Stimulated activated CD4-positive, alpha-beta T cell treated with anti-CD3 and anti-CD28 coated beads, Interleukin-12 subunit alpha, Interleukin-12 subunit beta, amount 100 ng/mL, for 48 hours (primary cell): Measurements from ENCODE around the gene CORO2A.
"Not testable (repeated sequence)": the region's sequence is repeated elsewhere in the genome, so short reads cannot be mapped to it uniquely, and the experiment has no call there.

ENCODE experiments used
- DNase-seq, 3 donors: peaks; one replicate each; pipeline ENCODE4 v3.0.0-alpha.2; 2020; ENCODE audit warnings: low read depth in 2 of 3, low spot score in 1 of 3

CORO2A gene

DNA sequence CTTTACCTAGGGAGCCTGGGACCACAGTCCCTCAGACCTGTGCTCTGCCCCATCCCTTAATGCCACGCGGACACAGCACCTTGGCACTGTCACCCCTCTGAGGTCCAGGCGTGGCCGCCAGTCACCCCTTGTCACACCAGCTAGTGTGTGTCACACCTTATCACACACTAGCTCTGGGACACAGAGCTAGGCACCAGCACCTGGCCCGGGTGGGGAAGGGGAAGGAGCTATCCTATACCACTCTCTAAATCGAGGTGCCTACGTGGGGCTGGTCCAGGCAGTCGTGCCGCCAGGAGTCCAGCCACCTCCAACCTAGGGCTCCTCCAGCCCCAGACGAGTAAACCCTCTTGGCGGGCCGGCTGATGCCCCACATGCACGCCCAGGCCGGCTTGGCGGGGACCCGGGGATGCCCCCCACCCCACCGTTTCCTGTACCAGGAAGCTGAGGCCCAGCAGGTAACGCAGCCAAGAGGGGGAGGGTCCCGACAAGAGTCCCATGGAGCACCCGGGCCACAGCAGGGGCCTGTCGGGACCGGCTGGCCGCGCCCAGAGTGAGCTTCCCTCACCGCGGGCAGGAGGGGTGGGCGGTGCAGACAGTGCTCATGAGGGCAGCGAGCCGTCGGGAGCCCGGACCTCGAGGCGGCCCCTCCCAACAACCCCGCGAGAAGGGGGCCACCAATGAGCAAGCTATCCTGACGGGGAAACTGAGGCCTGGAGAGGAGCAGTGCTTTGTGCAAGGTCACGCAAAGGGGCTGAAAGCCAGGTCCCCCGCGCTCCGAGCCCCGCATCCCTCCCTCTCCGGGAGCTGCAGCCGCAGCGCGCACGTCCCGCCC lies 550 bp downstream of the CORO2A start:
- DNase-seq, result no peak

DNA sequence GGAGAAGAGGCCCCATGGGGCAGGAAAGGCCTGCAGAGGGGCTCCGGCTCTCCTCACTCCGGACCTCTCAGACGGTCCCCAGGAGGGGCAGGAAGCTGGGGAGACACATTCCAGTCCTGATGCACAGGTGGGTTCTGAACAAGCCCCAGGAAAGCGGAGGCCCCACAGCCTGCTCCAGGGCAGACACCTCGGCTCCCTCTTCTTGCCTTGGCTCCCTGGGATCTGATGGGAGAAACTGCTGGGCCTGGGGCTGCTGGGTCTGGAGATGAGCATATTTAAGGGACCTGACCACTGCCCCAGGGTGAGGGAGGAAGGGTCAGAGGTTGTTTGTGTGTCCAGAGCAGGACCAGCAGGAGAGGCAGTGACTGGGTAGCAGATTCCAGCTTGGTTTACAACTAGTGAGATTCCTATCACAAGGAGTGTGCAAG lies 1.2 kb downstream of the CORO2A start:
- DNase-seq, result no peak

DNA sequence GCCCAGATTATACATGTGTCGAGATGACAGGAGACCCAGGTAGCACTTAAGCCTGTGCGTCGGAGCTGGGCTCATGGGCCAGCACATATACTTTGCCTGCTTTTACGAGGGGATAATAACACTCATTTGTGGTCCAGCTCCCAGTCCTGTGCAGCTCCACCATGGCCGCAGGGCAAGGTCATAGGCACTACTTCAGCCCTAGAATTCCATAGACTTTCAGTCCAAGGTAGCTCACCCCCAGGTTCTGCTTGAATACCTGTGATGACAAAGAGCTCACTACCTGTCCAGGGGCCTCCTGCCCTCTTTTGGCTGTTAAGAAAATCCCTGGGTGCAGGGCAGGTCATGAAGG lies 1.7 kb downstream of the CORO2A start:
- DNase-seq, result no peak

DNA sequence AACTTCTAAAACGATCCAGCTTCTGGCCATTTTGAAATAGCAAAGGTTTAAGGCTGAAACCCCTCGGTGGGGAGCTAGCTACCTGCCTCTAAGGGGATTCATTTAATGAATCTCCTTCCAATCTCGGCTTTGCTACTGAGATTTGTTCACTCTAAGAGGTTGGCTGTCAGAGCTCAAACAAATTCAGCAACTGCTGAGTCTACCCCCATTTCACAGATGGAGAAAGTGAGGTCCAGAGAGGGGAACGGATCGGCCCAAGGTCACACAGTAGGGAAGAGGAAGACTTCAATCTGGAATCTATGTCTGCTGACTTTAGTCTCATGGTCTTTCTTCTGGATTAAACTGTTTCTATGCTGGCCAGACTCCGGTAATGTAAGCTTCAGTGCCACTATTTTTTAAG lies 3.0 kb downstream of the CORO2A start:
- no peak for DNase-seq

DNA sequence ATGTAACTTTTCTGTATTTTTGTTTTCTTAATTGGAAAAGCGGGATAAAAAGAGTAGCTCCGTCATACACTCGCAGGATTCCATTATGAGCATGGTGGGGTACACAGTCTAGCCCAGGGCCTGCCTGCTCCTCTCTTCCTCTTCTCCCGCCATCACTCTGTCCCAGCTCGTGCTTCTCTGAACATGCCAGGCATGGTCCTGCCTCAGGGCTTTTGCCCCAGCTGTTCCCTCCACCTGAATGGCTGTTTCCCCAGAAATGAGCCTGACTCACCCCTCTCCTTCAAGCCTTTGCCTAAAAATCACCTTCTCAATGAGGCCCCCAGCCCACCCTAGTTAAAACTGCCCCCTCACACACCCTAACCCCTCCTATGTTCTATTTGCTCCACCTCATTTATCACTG lies 4.5 kb downstream of the CORO2A start:
- DNase-seq, result no peak

DNA sequence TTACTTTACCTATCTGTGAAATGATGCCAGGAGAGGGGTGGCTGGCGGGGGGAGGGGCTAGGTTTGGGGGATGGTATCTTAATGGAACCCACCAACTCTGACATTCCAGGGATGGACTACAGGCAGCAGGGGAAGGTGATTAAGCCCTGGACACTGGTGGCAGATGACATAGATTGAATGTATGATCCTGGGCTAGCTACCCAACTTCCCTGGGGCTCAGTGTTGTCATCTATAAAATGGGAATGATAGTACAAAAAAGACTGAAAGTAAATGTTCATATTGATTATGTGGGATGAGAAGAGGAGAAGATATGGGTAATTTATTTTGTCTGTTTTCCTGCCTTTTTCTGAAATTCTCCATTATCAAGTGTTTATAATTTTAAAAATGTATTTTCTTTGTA lies 6.2 kb downstream of the CORO2A start:
- DNase-seq, result no peak

DNA sequence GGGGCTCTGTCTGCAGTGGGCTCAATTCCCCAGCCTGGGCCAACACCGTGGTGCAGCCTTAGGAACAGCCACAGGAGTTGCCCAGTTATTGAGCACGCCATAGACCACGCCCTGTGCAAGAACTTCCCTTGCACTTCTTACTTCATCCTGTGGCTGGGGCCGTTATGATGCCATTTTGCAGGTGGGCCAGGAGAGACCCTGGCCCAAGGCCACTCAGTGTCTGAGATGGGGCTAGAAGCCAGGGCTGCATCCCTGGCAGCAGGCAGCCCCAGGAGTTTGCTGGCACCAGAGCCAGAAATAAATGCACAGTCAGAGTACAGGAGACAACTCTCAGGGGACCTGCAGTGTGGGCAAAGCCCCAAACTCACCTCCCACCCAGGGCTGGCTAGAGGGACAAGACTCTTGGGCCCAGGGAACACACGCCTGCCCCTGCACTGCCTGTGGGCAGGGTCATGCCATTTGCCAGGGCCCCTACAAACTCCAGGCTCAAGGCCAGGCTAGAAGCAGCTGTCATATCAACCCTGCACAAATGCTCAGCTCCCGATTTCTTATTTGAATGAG lies 6.7 kb downstream of the CORO2A start:
- DNase-seq, result no peak

DNA sequence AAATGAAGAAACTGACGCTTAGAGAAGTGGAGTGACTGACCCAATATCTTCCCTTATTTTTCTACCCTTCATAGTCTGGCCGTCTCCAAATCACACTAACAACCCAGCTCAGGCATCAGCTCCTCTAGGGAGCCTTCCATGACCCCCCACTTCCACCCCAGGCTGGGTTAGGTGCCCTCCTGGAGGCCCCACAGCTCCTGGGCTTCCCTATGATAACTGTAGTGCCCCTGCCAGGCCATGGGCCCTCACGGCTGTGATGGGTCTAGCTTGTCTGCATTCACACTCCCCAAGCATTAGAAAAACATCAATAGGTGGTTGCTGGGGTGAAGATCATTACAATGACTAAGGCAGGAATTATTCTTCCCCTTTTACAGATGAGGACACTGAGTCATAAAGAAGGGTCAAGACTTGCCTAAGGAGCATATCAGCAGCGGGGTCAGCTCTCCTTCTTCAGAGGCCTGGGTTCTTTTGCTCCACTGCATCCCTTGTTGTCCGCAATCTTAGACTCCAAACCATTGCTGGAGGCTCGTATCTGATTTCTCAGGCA lies 7.3 kb downstream of the CORO2A start:
- no peak for DNase-seq

DNA sequence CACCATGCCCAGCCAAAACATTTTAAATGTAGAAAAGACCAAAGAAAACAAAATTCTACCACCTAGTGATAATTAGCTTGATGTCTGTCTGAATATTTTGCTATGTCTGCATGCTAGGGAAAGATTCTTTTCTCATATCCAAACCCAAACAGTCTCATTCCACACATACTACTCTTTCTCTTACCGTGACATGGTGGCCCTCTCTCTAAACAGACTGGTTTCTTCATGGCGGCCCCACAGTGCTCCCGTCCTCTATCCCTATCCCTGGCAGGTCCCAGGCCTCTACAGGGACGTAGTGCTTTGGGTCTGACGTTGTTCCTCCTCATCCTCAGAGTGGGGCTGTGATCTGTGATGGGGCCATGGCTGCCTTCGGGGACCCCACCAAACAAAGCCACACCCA lies 8.1 kb downstream of the CORO2A start:
- DNase-seq, result no peak

DNA sequence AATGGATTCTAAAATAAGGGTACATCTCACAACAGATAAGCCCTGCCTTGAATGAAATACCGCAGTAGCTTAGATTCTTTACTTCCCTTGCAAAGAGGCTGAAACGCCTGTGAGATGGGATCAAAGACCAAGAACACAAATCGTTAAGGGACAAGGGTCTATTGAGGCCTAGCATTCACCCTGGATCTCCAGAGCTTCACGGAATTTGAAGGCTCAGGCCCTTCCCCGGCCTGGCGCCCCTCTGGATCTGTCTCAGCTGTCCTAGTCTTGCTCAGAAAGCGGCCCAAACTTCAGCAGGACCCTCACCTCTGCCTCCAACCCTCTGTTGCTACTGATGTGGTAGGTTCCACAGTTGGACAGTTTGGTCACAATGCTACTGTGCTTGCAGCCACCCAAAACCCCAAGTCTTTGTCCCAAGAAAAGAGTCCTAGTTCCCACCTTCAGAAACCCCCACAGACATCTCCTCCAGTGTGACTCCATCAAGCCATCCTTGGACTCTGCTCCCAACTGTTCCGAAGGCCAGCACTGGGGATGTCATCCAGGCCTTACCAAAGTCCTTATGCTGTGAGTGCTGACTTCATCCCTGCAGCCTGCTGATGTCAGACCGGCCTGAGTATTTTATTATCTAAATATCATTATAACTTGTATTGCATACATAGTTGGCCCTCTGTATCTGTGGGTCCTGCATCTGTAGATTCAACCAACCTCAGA lies 9.4 kb downstream of the CORO2A start:
- no peak for DNase-seq

DNA sequence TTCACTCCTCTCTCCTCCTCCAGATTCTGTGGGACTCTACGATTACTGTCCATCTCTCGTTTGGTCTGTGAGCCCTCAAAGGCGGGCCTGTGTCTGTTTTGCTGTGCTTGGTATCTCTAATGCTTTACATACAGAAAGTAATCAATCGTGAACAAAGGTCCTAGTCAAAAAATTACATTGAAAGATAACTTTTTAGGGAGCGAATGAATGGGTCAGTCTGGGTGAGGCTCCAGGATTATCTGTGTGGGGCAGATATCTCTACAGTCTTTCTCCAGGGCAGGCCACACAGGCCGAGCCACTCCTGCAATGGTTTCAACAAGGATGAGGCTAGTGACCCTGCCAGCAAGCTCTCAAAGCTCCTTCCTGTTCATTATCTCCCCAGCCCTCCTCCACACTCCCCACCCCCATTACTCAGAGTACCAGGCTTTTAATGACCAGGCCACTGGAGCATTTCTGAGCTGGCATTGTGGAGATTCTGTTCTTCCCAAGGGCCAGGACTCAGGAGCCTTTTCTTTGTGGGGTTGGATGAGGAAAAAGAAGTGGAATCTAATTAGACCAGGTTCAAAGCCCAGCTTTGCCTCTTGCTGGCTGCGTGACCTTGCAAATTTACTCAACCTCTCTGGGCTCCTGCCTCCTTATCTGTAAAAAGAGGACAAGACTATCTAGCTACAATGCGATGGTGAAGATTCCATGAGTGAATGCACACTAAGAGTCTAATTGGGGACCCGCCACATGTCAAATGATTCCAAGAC lies 10.2 kb downstream of the CORO2A start:
- no peak for DNase-seq

DNA sequence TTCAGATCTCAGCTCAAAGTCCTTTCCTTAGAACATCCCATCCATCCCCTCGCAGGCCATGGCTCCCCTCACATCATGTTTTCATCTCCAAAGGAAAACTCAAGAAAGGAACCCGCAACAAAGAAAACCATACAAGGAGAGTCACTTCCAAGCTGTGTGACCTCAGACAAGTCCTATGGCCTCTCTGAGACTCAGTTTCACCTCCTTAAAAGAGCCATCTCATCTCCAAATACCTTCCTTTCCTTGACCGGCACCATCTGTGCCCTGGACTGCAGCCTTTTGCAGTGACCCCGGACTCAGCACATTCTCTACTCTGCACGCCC lies 10.7 kb downstream of the CORO2A start:
- no peak for DNase-seq

DNA sequence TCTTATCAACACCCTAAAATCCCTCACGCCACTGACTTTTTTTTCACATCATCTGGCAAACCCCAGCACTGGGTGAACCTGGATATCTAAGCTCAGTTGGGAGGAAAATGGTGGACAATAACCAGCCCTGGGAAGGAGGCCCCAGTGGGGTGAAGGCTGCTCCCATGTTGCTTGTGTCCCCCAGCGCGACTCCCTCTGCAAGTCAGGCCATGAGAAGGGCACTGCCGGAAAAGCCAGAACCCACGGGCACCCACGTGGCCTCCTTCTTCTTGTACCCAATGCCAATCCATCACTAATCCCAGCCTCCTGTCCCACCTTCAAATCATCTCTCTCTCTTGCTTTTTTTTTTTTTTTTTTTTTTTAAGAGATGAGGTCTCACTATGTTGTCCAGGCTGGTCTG lies 11.4 kb downstream of the CORO2A start:
- no peak for DNase-seq

DNA sequence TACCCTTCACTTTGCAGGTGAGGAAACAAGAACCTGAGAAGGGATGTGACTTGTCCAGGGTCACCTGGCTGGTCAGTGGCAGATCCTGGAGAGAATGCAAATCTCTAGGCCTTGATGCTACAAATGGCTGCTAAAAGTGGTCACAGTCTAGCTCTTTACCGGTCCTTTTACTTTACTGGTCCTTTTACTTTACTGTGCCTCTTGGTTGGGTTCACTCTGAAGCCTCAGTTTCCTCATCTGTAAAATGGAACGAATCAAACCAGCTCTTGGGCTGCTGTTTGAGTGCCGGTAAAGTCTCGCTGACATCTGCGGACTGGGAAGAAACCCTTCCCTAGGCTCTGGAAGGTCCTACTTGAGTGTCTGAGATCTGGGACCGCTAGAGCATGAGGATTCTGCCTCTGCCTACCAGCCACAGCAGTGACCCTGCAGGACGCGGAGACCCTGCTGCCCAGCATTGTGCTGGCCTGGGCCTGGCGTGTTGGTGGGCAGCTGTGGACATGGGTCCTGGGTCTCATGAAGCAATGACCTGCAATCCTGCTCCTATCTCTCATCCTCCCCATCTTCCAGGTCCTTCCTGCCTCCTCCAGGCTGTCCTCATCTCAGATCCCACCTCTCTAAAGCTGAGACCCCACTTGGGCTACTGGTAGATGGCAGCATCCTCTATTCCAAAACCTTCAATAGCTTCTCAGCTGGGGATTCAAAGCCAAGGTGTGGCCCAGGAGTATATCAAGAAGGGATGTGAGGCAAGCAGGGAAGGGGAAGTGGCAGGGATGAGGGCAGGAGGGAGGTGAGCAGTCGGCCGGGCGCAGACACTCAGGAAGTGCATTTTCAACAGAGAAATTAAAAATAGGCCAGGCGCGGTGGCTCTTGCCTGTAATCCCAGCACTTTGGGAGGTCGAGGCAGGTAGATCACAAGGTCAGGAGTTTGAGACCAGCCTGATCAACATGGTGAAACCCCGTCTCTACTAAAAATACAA lies 13.3 kb downstream of the CORO2A start:
- DNase-seq, result no peak

DNA sequence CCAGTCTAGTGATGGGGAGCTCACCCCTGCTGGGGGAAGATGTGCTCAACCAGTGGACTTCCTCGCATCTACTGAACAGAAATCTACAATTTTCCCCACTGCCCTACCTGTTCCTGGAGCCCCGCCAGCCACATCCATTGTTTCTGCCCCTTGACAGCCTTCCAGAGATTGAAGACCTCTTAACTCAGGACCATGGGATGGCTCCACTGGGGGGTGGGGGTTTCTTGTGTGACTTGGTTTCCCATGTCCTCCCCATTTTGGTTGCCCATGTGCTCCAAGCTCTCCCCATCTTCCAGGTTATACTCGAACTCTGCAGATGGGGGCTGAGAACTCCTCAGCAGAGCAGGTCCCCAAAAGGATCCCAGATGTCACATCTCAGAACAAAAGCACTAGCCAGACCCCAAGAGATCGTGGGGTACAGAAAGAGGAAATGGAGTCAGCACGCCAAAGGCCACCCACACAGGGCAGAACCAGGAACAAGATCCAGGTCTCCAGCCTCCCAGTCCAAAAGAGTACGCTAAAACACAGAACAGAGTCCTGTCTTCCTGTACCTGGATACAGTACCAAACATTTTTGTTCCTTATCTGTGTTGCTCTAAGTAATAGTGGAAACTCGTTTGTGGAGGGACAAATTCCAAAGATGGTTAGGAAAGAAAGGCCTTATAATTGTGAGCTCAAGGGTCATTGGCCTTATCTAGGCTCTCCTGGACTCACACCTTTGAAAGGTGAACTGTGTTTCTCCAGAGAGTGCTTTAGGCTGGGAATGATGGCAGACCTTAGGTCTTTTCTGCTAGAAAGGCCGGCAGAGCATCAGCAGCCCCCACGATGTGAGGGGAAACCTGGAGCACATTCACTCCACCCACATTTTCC lies 15.8 kb downstream of the CORO2A start:
- no peak for DNase-seq

DNA sequence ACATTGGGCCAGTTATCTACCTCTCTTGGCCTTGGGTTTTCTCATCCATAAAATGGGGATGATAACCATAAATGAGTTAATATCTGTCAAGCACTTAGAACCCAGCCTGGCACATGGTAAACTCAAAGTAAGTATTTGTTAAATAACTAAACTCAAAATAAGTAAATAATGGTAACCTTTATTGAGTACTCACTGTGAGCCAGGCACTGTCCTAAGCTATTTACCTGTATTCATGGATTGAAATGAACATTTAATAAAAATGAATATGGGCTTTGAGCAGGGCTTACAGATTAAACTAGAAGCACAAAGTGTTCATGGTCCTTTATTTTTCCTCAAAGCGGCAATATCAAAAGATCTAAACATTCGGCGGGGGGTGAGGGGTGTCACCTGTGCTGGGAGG lies 16.7 kb downstream of the CORO2A start:
- DNase-seq, result no peak

DNA sequence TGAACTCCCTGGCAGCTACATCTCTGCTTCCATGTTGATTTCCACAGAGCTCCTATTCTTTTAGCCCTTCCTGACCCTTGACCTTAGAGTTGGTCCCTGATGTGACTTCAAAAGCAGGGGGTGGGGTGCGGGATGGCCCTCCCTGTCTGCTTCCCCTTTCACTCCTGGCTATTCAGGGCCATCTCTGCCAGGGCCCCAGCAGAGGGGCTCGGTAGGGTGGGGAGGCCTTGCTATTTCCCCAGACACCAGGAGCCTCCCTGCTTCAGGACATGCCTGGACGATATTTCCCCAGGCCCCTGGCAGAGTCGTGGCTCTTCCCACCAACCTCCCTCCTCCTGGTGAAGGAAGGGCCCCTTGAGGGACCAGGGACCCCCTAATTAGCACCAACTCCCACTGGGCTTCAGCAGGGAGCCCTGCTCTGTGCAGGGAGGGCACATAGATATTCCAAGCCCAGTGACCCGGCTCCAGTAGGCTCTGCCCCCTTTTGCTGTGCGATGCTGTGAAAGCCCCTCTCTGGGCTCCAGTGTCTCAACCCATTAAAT lies 17.3 kb downstream of the CORO2A start:
- no peak for DNase-seq

DNA sequence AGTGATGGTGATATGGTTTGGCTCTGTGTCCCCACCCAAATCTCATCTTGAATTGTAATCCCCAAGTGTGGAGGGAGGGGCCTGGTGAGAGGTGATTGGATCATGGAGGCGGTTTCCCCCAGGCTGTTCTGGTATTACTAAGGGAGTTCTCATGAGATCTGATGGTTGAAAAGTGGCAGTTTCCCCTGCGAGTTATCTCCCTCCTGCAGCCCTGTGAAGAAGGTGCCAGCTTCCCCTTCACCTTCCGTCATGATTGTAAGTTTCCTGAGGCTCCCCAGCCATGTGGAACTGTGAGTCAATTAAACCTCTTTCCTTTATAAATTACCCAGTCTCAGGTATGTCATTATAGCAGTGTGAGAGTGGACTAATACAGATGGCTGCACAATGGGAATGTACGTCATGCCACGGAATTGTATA lies 17.9 kb downstream of the CORO2A start:
- DNase-seq, result not testable (repeated sequence)

DNA sequence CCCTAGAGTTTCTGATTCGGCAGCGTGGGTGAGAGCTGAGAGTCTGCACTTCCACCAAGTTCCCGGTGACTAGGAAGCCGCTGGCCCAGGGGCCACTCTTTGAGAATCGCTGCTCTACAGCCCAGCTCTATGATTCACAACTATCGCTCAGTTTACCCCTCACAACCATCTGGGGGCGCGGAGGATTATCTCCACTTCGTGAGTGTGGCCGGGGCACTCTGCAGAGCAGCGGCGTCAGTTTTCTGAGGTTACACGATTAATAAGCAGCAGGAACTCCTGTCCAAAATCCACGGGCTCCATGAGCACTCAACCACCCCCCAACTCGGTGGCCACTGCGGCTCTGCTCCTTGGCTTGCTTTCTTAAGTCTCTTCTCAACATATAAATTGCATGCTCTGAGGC lies 19.3 kb downstream of the CORO2A start:
- no peak for DNase-seq
